HEK293T (cell line): ENCODE results near the gene RGS16.

Experiments
- BHLHE40 ChIP-seq: fragments of 450-650 bp; IDR thresholded peaks from 2 replicates; pipeline ENCODE4 v1.6.1; 2016; ENCODE audit warnings: mild to moderate bottlenecking, moderate library complexity, borderline replicate concordance
- CTBP1 ChIP-seq: fragments of 450-650 bp; IDR thresholded peaks from 2 replicates; pipeline ENCODE4 v1.6.1; 2016; ENCODE audit warnings: borderline replicate concordance
- FOXA1 ChIP-seq: fragments of 450-650 bp; IDR thresholded peaks from 2 replicates; pipeline ENCODE4 v1.6.1; 2016; ENCODE audit warnings: mild to moderate bottlenecking
- FOXM1 ChIP-seq: fragments of 450-650 bp; IDR thresholded peaks from 2 replicates; pipeline ENCODE4 v1.6.1; 2017; ENCODE audit warnings: mild to moderate bottlenecking, borderline replicate concordance
- L3MBTL2 ChIP-seq: fragments of 450-650 bp; conservative IDR thresholded peaks from 2 replicates; pipeline ENCODE4 v1.6.1; 2016; ENCODE audit warnings: mild to moderate bottlenecking
- SUZ12 ChIP-seq: fragments of 450-650 bp; IDR thresholded peaks from 2 replicates; pipeline ENCODE4 v1.6.1; 2016; ENCODE audit warnings: mild to moderate bottlenecking
- TARDBP ChIP-seq: fragments of 450-650 bp; IDR thresholded peaks from 2 replicates; pipeline ENCODE4 v1.6.1; 2016
- ZNF384 ChIP-seq: fragments of 450-650 bp; IDR thresholded peaks from 2 replicates; pipeline ENCODE4 v1.6.1; 2016
- TF ChIP-seq, protein P1 (sequence below): fragments of 450-650 bp; IDR thresholded peaks from 2 replicates; pipeline ENCODE4 v1.6.1; 2016

GRCh38 chr1:182601416-182601786 is 2.8 kb downstream of the RGS16 start:
- TF ChIP-seq L3MBTL2 (no peak), BHLHE40 (no peak), FOXM1 (no peak), SUZ12 (no peak), TARDBP (no peak), FOXA1 (no peak), ZNF384 (no peak), CTBP1 (no peak)
- TF ChIP-seq, protein P1, sequence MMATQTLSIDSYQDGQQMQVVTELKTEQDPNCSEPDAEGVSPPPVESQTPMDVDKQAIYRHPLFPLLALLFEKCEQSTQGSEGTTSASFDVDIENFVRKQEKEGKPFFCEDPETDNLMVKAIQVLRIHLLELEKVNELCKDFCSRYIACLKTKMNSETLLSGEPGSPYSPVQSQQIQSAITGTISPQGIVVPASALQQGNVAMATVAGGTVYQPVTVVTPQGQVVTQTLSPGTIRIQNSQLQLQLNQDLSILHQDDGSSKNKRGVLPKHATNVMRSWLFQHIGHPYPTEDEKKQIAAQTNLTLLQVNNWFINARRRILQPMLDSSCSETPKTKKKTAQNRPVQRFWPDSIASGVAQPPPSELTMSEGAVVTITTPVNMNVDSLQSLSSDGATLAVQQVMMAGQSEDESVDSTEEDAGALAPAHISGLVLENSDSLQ = no peak
